Duodenal mucosa (tissue), 2 donors: Measurements from ENCODE around the gene TNS1.

Experiments
- H3K27ac ChIP-seq: one replicate; pipeline ENCODE4 v1.7.0; 2013; ENCODE audit warnings: low read depth, low read length
- H3K27me3 ChIP-seq, 2 donors: one replicate each; pipeline ENCODE4 v1.7.0; 2013; ENCODE audit warnings: low read length in 2 of 2, control low read depth in 1 of 2; ENCODE audit not compliant: insufficient read depth in 2 of 2, control insufficient read depth in 1 of 2
- H3K36me3 ChIP-seq, 2 donors: one replicate each; pipeline ENCODE4 v1.7.0; 2013; ENCODE audit warnings: low read length in 2 of 2, control low read depth in 1 of 2; ENCODE audit not compliant: insufficient read depth in 2 of 2, control insufficient read depth in 1 of 2
- H3K4me1 ChIP-seq, 2 donors: one replicate each; pipeline ENCODE4 v1.7.0; 2013; ENCODE audit warnings: low read length in 2 of 2, control low read depth in 1 of 2; ENCODE audit not compliant: insufficient read depth in 2 of 2, control insufficient read depth in 1 of 2
- H3K4me3 ChIP-seq, 2 donors: one replicate each; pipeline ENCODE4 v1.7.0; 2013; ENCODE audit warnings: low read length in 2 of 2, low read depth in 1 of 2
- H3K9ac ChIP-seq, 2 donors: one replicate each; pipeline ENCODE4 v1.7.0; 2013; ENCODE audit warnings: low read length in 2 of 2, low read depth in 1 of 2
- H3K9me3 ChIP-seq, 2 donors: one replicate each; pipeline ENCODE4 v1.7.0; 2013; ENCODE audit warnings: low read length in 2 of 2, control low read depth in 1 of 2; ENCODE audit not compliant: control insufficient read depth in 1 of 2

TNS1 gene

DNA sequence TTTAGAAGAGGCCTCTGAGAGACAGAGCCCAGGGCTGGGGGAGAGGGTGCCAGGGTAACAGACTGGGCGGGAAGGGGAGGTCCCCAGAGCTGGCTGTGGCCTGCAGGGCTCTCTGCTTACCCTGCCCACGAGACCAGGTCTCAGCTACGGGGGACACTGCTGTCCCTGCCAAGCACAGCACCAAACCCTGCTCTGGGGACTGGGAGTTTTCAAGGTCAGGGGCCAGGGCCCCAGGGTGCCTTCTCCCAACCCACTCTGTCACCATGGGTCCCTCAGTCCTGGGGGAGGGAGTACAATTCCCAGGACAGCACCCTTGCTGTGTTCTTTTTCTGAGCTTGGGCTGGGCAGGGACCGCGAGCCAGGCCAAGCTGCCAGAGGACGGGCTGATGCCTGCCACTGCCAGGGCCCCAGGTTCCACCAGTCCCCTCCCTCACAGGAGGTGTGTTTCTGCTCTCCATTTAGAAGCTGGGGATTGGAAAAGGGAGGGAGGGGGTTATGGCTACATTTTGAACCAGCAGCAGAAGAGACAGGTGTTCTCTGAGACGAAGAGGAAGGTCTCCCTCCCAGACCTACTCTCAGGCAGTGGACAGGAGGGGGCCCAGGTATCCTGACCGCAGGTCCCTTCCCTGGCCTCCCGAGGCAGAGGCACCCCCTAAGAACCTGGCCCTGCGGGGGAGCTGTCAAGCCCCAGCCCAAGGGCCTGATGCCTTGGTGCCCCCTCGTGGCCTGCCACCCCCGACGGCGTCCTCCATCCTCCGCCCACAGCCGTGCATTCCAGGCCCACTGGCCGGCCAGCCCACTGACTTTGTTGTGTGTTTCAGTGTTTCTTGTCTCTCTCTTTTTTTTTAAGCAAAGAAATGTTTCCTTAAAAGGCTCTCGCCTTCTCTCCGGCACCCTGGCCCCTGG lies 80.4 kb downstream of the TNS1 start:
- Histone ChIP-seq H3K27me3 (no peaks in the 10 kb centered on the region), H3K9me3 (no peaks in the 10 kb centered on the region), H3K27ac (peak overlapping the region; percentile 81), H3K9ac (peak overlapping the region in 1 of 2 donors; percentile 14), H3K36me3 (no peaks in the 10 kb centered on the region), H3K4me3 (no peak overlapping the region), H3K4me1 (peaks cover under 1 to 23% of the 10 kb centered on the region in 2 donors)

- Histone ChIP-seq H3K9me3 (no peaks in the 10 kb centered on the region), H3K4me3 (no peak overlapping the region), H3K4me1 (peaks cover 0 to 23% of the 10 kb centered on the region in 2 donors), H3K36me3 (no peaks in the 10 kb centered on the region), H3K27me3 (no peaks in the 10 kb centered on the region), H3K27ac (peak overlapping the region; percentile 77), H3K9ac (no peak overlapping the region)
Observed at GRCh38 chr2:217920879-217921603, 81.8 kb downstream of the TNS1 start.

GRCh38 chr2:217919781-217920351 lies 82.9 kb downstream of the TNS1 start:
- Histone ChIP-seq H3K9ac (no peak overlapping the region), H3K27me3 (no peaks in the 10 kb centered on the region), H3K4me1 (peaks cover 2 to 23% of the 10 kb centered on the region in 2 donors)

GRCh38 chr2:217919204-217919603 lies 83.6 kb downstream of the TNS1 start:
- H3K9me3 ChIP-seq: no peaks in the 10 kb centered on the region
- H3K27me3 ChIP-seq: no peaks in the 10 kb centered on the region
- no peaks in the 10 kb centered on the region for H3K36me3 ChIP-seq
- H3K27ac ChIP-seq: peak overlapping the region; percentile 77
- H3K4me1 ChIP-seq: peaks cover 3 to 24% of the 10 kb centered on the region in 2 donors
- peak overlapping the region in 1 of 2 donors; percentile 12 for H3K9ac ChIP-seq
- H3K4me3 ChIP-seq: no peak overlapping the region

More at GRCh38 chr2:217919781-217920351, 82.9 kb downstream of the TNS1 start:
- H3K4me3 ChIP-seq: no peak overlapping the region
- no peaks in the 10 kb centered on the region for H3K36me3 ChIP-seq
- H3K27ac ChIP-seq: peak overlapping the region; percentile 77
- no peaks in the 10 kb centered on the region for H3K9me3 ChIP-seq

- peak overlapping the region; percentile 46 for H3K27ac ChIP-seq
- no peak overlapping the region for H3K4me3 ChIP-seq
- peaks cover 3 to 31% of the 10 kb centered on the region in 2 donors for H3K4me1 ChIP-seq
- H3K9me3 ChIP-seq: no peaks in the 10 kb centered on the region
- H3K36me3 ChIP-seq: no peaks in the 10 kb centered on the region
- no peaks in the 10 kb centered on the region for H3K27me3 ChIP-seq
- no peak overlapping the region for H3K9ac ChIP-seq
Observed at GRCh38 chr2:217918308-217919024, 84.3 kb downstream of the TNS1 start.

GRCh38 chr2:217916504-217917254 lies 86.1 kb downstream of the TNS1 start:
- no peak overlapping the region for H3K9ac ChIP-seq
- peaks cover 8 to 43% of the 10 kb centered on the region in 2 donors for H3K4me1 ChIP-seq
- H3K27ac ChIP-seq: peak overlapping the region; percentile 48
- H3K27me3 ChIP-seq: no peaks in the 10 kb centered on the region
- H3K9me3 ChIP-seq: no peaks in the 10 kb centered on the region
- H3K36me3 ChIP-seq: no peaks in the 10 kb centered on the region
- H3K4me3 ChIP-seq: no peak overlapping the region

GRCh38 chr2:217915706-217916105 lies 87.1 kb downstream of the TNS1 start:
- H3K9ac ChIP-seq: no peak overlapping the region
- no peaks in the 10 kb centered on the region for H3K36me3 ChIP-seq
- no peak overlapping the region for H3K4me3 ChIP-seq
- H3K27ac ChIP-seq: peak overlapping the region; percentile 50
- peaks cover 17 to 48% of the 10 kb centered on the region in 2 donors for H3K4me1 ChIP-seq
- no peaks in the 10 kb centered on the region for H3K9me3 ChIP-seq
- H3K27me3 ChIP-seq: no peaks in the 10 kb centered on the region

GRCh38 chr2:217914878-217915277 lies 87.9 kb downstream of the TNS1 start:
- no peak overlapping the region for H3K4me3 ChIP-seq
- no peaks in the 10 kb centered on the region for H3K9me3 ChIP-seq
- no peaks in the 10 kb centered on the region for H3K27me3 ChIP-seq
- H3K9ac ChIP-seq: no peak overlapping the region
- peaks cover 19 to 54% of the 10 kb centered on the region in 2 donors for H3K4me1 ChIP-seq
- H3K27ac ChIP-seq: no peak overlapping the region
- no peaks in the 10 kb centered on the region for H3K36me3 ChIP-seq

- no peak overlapping the region for H3K9ac ChIP-seq
- H3K4me3 ChIP-seq: no peak overlapping the region
- no peak overlapping the region for H3K27ac ChIP-seq
- H3K4me1 ChIP-seq: peaks cover 19 to 46% of the 10 kb centered on the region in 2 donors
- H3K36me3 ChIP-seq: no peaks in the 10 kb centered on the region
- H3K27me3 ChIP-seq: no peaks in the 10 kb centered on the region
- H3K9me3 ChIP-seq: no peaks in the 10 kb centered on the region
Observed at GRCh38 chr2:217914078-217914477, 88.7 kb downstream of the TNS1 start.
